Dermis blood vessel endothelial cell (primary cell): ENCODE results near the gene EIF2AK3. TPM values are rescaled to one million over a fixed set of nuclear protein-coding genes. Genes with fewer than 3 reads are reported as not detected.

ENCODE experiments used
- DNase-seq: peaks from one replicate; pipeline ENCODE4 v3.0.0; 2010
- total RNA-seq: library from RNA; depleted of rRNA; stranded (reverse); fragments of >200 nt; gene quantifications from 2 replicates; pipeline ENCODE4 v1.2.3, GENCODE V29; 2014

EIF2AK3 gene
- total RNA-seq, 1 donor from 2014 or later, result 30.1 TPM

GRCh38 chr2:88538362-88538917 lies 88.8 kb downstream of the EIF2AK3 start:
- DNase-seq, result no peak

- DNase-seq, result no peak
Measured at GRCh38 chr2:88537640-88538039, 89.6 kb downstream of the EIF2AK3 start.

- no peak for DNase-seq
Measured at GRCh38 chr2:88530081-88530480, 97.2 kb downstream of the EIF2AK3 start.

- no peak for DNase-seq
Measured at GRCh38 chr2:88521445-88522073, 105.7 kb downstream of the EIF2AK3 start.

- DNase-seq, result no peak
Measured at GRCh38 chr2:88517759-88518201, 109.5 kb downstream of the EIF2AK3 start.

Other genes starting within 250 kb of the EIF2AK3 start
- gene FOXI3, start 174.8 kb downstream of the EIF2AK3 start, total RNA-seq, result not detected in 2 replicates
- 14.5 and 16.5 TPM in 2 replicates for gene RPIA, start 64.2 kb upstream of the EIF2AK3 start, total RNA-seq